ENCODE measurements around the gene TIMM22.

GRCh38 chr17:1011138-1011537, 14.2 kb downstream of the TIMM22 start:
- TF ChIP-seq KLF9 (tag by site-specific recombination; IDR thresholded peaks at IDR 0.05; ENCODE audit: low read depth) (no peak), ZNF362 (tag by site-specific recombination; IDR thresholded peaks at IDR 0.05) (no peak), ZNF132 (tag by site-specific recombination; IDR thresholded peaks at IDR 0.05; ENCODE audit: borderline replicate concordance) (no peak), SP7 (tag by site-specific recombination; IDR thresholded peaks at IDR 0.05) (no peak)
- TF ChIP-seq, protein P1, sequence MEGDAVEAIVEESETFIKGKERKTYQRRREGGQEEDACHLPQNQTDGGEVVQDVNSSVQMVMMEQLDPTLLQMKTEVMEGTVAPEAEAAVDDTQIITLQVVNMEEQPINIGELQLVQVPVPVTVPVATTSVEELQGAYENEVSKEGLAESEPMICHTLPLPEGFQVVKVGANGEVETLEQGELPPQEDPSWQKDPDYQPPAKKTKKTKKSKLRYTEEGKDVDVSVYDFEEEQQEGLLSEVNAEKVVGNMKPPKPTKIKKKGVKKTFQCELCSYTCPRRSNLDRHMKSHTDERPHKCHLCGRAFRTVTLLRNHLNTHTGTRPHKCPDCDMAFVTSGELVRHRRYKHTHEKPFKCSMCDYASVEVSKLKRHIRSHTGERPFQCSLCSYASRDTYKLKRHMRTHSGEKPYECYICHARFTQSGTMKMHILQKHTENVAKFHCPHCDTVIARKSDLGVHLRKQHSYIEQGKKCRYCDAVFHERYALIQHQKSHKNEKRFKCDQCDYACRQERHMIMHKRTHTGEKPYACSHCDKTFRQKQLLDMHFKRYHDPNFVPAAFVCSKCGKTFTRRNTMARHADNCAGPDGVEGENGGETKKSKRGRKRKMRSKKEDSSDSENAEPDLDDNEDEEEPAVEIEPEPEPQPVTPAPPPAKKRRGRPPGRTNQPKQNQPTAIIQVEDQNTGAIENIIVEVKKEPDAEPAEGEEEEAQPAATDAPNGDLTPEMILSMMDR (tag by site-specific recombination; IDR thresholded peaks at IDR 0.05), result no peak

Data from HEK293 (cell line).